Ishikawa (cell line): Measurements from ENCODE around the gene POLA2.

ENCODE experiments used
- CEBPB ChIP-seq: IDR thresholded peaks from 2 replicates; pipeline ENCODE4 v1.6.1; 2012
- CREB1 ChIP-seq: IDR thresholded peaks from 2 replicates; pipeline ENCODE4 v1.6.1; 2012; ENCODE audit warnings: low read depth
- EGR1 ChIP-seq: IDR thresholded peaks from 2 replicates; pipeline ENCODE4 v1.6.1; 2012
- EP300 ChIP-seq: IDR thresholded peaks from 2 replicates; pipeline ENCODE4 v1.6.1; 2012; ENCODE audit warnings: borderline replicate concordance
- FOXM1 ChIP-seq: IDR thresholded peaks from 2 replicates; pipeline ENCODE4 v1.6.1; 2012; ENCODE audit warnings: low read depth, borderline replicate concordance
- NFIC ChIP-seq: IDR thresholded peaks from 2 replicates; pipeline ENCODE4 v1.6.1; 2012
- RAD21 ChIP-seq: IDR thresholded peaks from 2 replicates; pipeline ENCODE4 v1.6.1; 2012; ENCODE audit warnings: low read depth
- TAF1 ChIP-seq: IDR thresholded peaks from 2 replicates; pipeline ENCODE4 v1.6.1; 2012; ENCODE audit warnings: low read depth, mild to moderate bottlenecking
- TCF12 ChIP-seq: IDR thresholded peaks from 2 replicates; pipeline ENCODE4 v1.6.1; 2012; ENCODE audit warnings: low read depth
- TEAD4 ChIP-seq: IDR thresholded peaks from 2 replicates; pipeline ENCODE4 v1.6.1; 2012
- YY1 ChIP-seq: IDR thresholded peaks from 2 replicates; pipeline ENCODE4 v1.6.1; 2012; ENCODE audit warnings: low read depth
- ZBTB7A ChIP-seq: IDR thresholded peaks from 2 replicates; pipeline ENCODE4 v1.6.1; 2012; ENCODE audit warnings: low read depth
- TF ChIP-seq, protein P1 (sequence below): IDR thresholded peaks from 2 replicates; pipeline ENCODE4 v1.6.1; 2012
- TF ChIP-seq, protein P2 (sequence below): IDR thresholded peaks from 2 replicates; pipeline ENCODE4 v1.6.1; 2012
- TF ChIP-seq, protein P3 (sequence below): IDR thresholded peaks from 2 replicates; pipeline ENCODE4 v1.6.1; 2012; ENCODE audit warnings: low read depth, mild to moderate bottlenecking

The POLA2 gene

GRCh38 chr11:65251476-65251875 lies 10.3 kb upstream of the POLA2 start:
- TF ChIP-seq NFIC (no peak), EGR1 (no peak), ZBTB7A (no peak), FOXM1 (no peak), CEBPB (no peak), EP300 (no peak), TEAD4 (no peak), TCF12 (no peak), RAD21 (no peak), TAF1 (no peak), YY1 (no peak), CREB1 (no peak)
- TF ChIP-seq, protein P1, sequence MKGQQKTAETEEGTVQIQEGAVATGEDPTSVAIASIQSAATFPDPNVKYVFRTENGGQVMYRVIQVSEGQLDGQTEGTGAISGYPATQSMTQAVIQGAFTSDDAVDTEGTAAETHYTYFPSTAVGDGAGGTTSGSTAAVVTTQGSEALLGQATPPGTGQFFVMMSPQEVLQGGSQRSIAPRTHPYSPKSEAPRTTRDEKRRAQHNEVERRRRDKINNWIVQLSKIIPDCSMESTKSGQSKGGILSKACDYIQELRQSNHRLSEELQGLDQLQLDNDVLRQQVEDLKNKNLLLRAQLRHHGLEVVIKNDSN: no peak
- TF ChIP-seq, protein P2, sequence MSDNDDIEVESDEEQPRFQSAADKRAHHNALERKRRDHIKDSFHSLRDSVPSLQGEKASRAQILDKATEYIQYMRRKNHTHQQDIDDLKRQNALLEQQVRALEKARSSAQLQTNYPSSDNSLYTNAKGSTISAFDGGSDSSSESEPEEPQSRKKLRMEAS: no peak
- TF ChIP-seq, protein P3, sequence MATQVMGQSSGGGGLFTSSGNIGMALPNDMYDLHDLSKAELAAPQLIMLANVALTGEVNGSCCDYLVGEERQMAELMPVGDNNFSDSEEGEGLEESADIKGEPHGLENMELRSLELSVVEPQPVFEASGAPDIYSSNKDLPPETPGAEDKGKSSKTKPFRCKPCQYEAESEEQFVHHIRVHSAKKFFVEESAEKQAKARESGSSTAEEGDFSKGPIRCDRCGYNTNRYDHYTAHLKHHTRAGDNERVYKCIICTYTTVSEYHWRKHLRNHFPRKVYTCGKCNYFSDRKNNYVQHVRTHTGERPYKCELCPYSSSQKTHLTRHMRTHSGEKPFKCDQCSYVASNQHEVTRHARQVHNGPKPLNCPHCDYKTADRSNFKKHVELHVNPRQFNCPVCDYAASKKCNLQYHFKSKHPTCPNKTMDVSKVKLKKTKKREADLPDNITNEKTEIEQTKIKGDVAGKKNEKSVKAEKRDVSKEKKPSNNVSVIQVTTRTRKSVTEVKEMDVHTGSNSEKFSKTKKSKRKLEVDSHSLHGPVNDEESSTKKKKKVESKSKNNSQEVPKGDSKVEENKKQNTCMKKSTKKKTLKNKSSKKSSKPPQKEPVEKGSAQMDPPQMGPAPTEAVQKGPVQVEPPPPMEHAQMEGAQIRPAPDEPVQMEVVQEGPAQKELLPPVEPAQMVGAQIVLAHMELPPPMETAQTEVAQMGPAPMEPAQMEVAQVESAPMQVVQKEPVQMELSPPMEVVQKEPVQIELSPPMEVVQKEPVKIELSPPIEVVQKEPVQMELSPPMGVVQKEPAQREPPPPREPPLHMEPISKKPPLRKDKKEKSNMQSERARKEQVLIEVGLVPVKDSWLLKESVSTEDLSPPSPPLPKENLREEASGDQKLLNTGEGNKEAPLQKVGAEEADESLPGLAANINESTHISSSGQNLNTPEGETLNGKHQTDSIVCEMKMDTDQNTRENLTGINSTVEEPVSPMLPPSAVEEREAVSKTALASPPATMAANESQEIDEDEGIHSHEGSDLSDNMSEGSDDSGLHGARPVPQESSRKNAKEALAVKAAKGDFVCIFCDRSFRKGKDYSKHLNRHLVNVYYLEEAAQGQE: no peak

- TF ChIP-seq, protein P1: no peak
- TF ChIP-seq, protein P3: no peak
- TF ChIP-seq CREB1 (no peak), ZBTB7A (no peak), CEBPB (no peak), TCF12 (no peak), EP300 (no peak), RAD21 (no peak), TEAD4 (no peak), FOXM1 (no peak), YY1 (no peak), TAF1 (no peak), NFIC (no peak)
- TF ChIP-seq, protein P2: no peak
Observed at GRCh38 chr11:65254724-65255123, 7.0 kb upstream of the POLA2 start.

- TF ChIP-seq EGR1 (no peak), CREB1 (no peak), FOXM1 (no peak), TAF1 (no peak), YY1 (no peak), TEAD4 (no peak), RAD21 (no peak)
- TF ChIP-seq, protein P1: no peak
- TF ChIP-seq, protein P3: no peak
Observed at GRCh38 chr11:65258988-65259387, 2.8 kb upstream of the POLA2 start.

DNA sequence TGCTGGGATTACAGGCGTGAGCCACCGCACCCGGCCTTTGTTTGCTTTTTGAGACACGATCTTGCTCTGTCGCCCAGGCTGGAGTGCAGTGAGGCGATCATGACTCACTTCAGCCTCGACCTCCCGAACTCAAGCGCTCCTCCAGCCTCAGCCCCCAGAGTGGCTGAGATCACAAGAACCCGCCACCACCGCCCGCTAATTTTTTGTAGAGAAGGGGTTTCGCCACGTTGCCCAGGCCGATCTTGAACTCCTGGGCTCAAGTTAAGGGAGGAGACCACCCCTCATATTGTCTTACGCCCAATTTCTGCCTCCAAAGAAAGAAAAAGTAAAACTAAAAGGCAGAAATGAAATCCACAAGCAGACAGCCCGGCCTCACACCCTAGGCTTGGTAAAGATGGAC lies 1.5 kb upstream of the POLA2 start:
- no peak for TF ChIP-seq EP300
- no peak for TF ChIP-seq CREB1
- no peak for TF ChIP-seq YY1
- TF ChIP-seq, protein P2: no peak
- TF ChIP-seq TAF1: no peak
- no peak for TF ChIP-seq CEBPB
- TF ChIP-seq FOXM1: no peak
- no peak for TF ChIP-seq NFIC
- TF ChIP-seq RAD21: no peak
- TF ChIP-seq, protein P3: no peak
- TF ChIP-seq ZBTB7A: no peak
- no peak for TF ChIP-seq EGR1
- no peak for TF ChIP-seq TEAD4
- no peak for TF ChIP-seq TCF12
